ENCODE results near the gene ACP4.

DNA sequence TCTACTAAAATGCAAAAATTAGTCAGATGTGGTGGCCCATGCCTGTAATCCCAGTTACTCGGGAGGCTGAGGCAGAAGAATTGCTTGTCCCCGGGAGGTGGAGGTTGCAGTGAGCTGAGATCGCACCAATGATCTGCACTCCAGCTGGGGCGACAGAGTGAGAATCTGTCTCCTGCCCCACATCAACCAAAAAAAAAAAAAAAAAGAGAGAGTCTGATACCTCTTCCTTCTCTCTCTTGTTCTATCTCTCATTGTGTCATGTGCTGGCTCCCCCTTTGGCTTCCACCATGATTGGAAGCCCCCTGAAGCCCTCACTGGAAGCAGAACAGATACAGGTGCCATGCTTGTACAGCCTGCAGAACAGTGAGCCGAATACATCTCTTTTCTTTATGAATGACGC lies 46.7 kb upstream of the ACP4 start:
- TF ChIP-seq, protein P1, sequence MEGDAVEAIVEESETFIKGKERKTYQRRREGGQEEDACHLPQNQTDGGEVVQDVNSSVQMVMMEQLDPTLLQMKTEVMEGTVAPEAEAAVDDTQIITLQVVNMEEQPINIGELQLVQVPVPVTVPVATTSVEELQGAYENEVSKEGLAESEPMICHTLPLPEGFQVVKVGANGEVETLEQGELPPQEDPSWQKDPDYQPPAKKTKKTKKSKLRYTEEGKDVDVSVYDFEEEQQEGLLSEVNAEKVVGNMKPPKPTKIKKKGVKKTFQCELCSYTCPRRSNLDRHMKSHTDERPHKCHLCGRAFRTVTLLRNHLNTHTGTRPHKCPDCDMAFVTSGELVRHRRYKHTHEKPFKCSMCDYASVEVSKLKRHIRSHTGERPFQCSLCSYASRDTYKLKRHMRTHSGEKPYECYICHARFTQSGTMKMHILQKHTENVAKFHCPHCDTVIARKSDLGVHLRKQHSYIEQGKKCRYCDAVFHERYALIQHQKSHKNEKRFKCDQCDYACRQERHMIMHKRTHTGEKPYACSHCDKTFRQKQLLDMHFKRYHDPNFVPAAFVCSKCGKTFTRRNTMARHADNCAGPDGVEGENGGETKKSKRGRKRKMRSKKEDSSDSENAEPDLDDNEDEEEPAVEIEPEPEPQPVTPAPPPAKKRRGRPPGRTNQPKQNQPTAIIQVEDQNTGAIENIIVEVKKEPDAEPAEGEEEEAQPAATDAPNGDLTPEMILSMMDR (IDR thresholded peaks at IDR 0.05; ENCODE audit: low read depth, low read length) = no peak
- TF ChIP-seq EZH2phosphoT487 (IDR thresholded peaks at IDR 0.05; ENCODE audit: low read depth) = no peak

All from OCI-LY3 (cell line).